HepG2 (cell line): Measurements from ENCODE around the gene MIB1. TPM values are rescaled to one million over a fixed set of nuclear protein-coding genes. Genes with fewer than 3 reads are reported as not detected.
A peak's percentile ranks its signal among the peaks of the same experiment; 100 is the strongest.

ENCODE experiments used
- ARHGAP35 ChIP-seq: sonication (generic); formaldehyde crosslinking; IDR thresholded peaks from 2 replicates; pipeline ENCODE4 v1.9.0; 2022; ENCODE audit warnings: mild to moderate bottlenecking, inconsistent platforms, moderate library complexity, missing genetic modification reagents, borderline replicate concordance
- CBX2 ChIP-seq, 2 experiments: fragments of 200-600 bp in 1 of 2; sonication (generic); formaldehyde crosslinking in 1 of 2; IDR thresholded peaks; 2 replicates each; pipeline versions ENCODE4 v1.7.0 to v1.8.1; 2018 to 2022; ENCODE audit warnings: low read depth in 2 of 2, low read length in 1 of 2, mild to moderate bottlenecking in 1 of 2, missing genetic modification reagents in 1 of 2
- DR1 ChIP-seq: sonication (generic); formaldehyde crosslinking; IDR thresholded peaks from 2 replicates; pipeline ENCODE4 v1.8.0; 2021; ENCODE audit warnings: mild to moderate bottlenecking, missing genetic modification reagents, inconsistent platforms
- GABPB1 ChIP-seq: IDR thresholded peaks from 2 replicates; pipeline ENCODE4 v1.6.1; 2016; ENCODE audit warnings: mild to moderate bottlenecking, missing genetic modification reagents, moderate library complexity, missing compliant biosample characterization
- GTF2F1 ChIP-seq: fragments of 150-350 bp; IDR thresholded peaks from 2 replicates; pipeline ENCODE4 v1.6.1; 2014; ENCODE audit warnings: low read length
- HOXA3 ChIP-seq: sonication (generic); formaldehyde crosslinking; IDR thresholded peaks from 2 replicates; pipeline ENCODE4 v1.5.0; 2020; ENCODE audit warnings: missing genetic modification reagents
- JUNB ChIP-seq: sonication (generic); formaldehyde crosslinking; IDR thresholded peaks from 2 replicates; pipeline ENCODE4 v1.8.0; 2022; ENCODE audit warnings: missing genetic modification reagents, mild to moderate bottlenecking, borderline replicate concordance
- KDM1A ChIP-seq: IDR thresholded peaks from 2 replicates; pipeline ENCODE4 v1.6.1; 2016; ENCODE audit warnings: missing compliant biosample characterization
- MAF1 ChIP-seq: sonication (generic); formaldehyde crosslinking; IDR thresholded peaks from 2 replicates; pipeline ENCODE4 v1.5.0; 2020; ENCODE audit warnings: missing genetic modification reagents, borderline replicate concordance
- MAFG ChIP-seq: sonication (generic); formaldehyde crosslinking; IDR thresholded peaks from 2 replicates; pipeline ENCODE4 v1.5.1; 2020; ENCODE audit warnings: mild to moderate bottlenecking, missing genetic modification reagents
- MTA1 ChIP-seq: sonication (generic); formaldehyde crosslinking; IDR thresholded peaks from 2 replicates; pipeline ENCODE4 v1.4.0; 2020; ENCODE audit warnings: missing genetic modification reagents, mild to moderate bottlenecking, borderline replicate concordance
- NFYB ChIP-seq: sonication (generic); formaldehyde crosslinking; IDR thresholded peaks from 2 replicates; pipeline ENCODE4 v1.4.0; 2020; ENCODE audit warnings: missing genetic modification reagents
- PATZ1 ChIP-seq: sonication (generic); formaldehyde crosslinking; IDR thresholded peaks from 2 replicates; pipeline ENCODE4 v1.4.0; 2020; ENCODE audit warnings: missing genetic modification reagents
- PAX8 ChIP-seq: sonication (generic); formaldehyde crosslinking; IDR thresholded peaks from 2 replicates; pipeline ENCODE4 v1.8.0; 2022; ENCODE audit warnings: mild to moderate bottlenecking, missing genetic modification reagents, borderline replicate concordance
- SMAD1 ChIP-seq: sonication (generic); formaldehyde crosslinking; IDR thresholded peaks from 2 replicates; pipeline ENCODE4 v1.4.0; 2020; ENCODE audit warnings: missing genetic modification reagents, low read depth, mild to moderate bottlenecking, borderline replicate concordance
- SNAI1 ChIP-seq: sonication (generic); formaldehyde crosslinking; IDR thresholded peaks from 2 replicates; pipeline ENCODE4 v1.5.0; 2020; ENCODE audit warnings: mild to moderate bottlenecking, missing genetic modification reagents, borderline replicate concordance
- SOX5 ChIP-seq: IDR thresholded peaks from 2 replicates; pipeline ENCODE4 v1.6.1; 2016; ENCODE audit warnings: borderline replicate concordance
- TEAD2 ChIP-seq: sonication (generic); formaldehyde crosslinking; IDR thresholded peaks from 2 replicates; pipeline ENCODE4 v1.9.0; 2021; ENCODE audit warnings: missing genetic modification reagents
- ZNF549 ChIP-seq: sonication (generic); formaldehyde crosslinking; IDR thresholded peaks from 2 replicates; pipeline ENCODE4 v1.5.0; 2020; ENCODE audit warnings: missing genetic modification reagents
- ZNF562 ChIP-seq: sonication (generic); formaldehyde crosslinking; IDR thresholded peaks from 2 replicates; pipeline ENCODE4 v1.8.0; 2022; ENCODE audit warnings: missing genetic modification reagents, borderline replicate concordance
- ZNF605 ChIP-seq: sonication (generic); formaldehyde crosslinking; IDR thresholded peaks from 2 replicates; pipeline ENCODE4 v1.8.0; 2022; ENCODE audit warnings: mild to moderate bottlenecking, missing genetic modification reagents
- ZNF761 ChIP-seq: sonication (generic); formaldehyde crosslinking; conservative IDR thresholded peaks from 2 replicates; pipeline ENCODE4 v1.4.0; 2020; ENCODE audit warnings: mild to moderate bottlenecking, missing genetic modification reagents
- ZNF776 ChIP-seq: sonication (generic); formaldehyde crosslinking; IDR thresholded peaks from 2 replicates; pipeline ENCODE4 v1.4.0; 2020; ENCODE audit warnings: mild to moderate bottlenecking, missing genetic modification reagents
- ZNF841 ChIP-seq: sonication (generic); formaldehyde crosslinking; IDR thresholded peaks from 2 replicates; pipeline ENCODE4 v1.8.1; 2023; ENCODE audit warnings: missing genetic modification reagents, borderline replicate concordance
- polyA plus RNA-seq, 8 experiments: library from polyadenylated mRNA; depleted of rRNA in 3 of 8; stranded (reverse) in 7 of 8; unstranded in 1 of 8; fragments of >200 nt; fragmentation: Illumina TruSeq in 4 of 8; extraction: Trizol in 4 of 8; gene quantifications; 2 replicates each; pipeline versions ENCODE4 v1.2.1 to v1.2.3, GENCODE V29; 2011 to 2016; ENCODE audit warnings: low read depth in 4 of 8, missing spikeins in 1 of 8, mixed read lengths in 1 of 8; ENCODE audit not compliant: insufficient read depth in 1 of 8
- total RNA-seq, 5 experiments: library from RNA; depleted of rRNA; stranded (reverse); fragments of >200 nt; fragmentation: Illumina TruSeq; extraction: Trizol; gene quantifications; 2 replicates each; pipeline ENCODE4 v1.2.3, GENCODE V29; 2016; ENCODE audit warnings: low read depth in 1 of 5
- TF ChIP-seq, protein P1 (sequence below): sonication (generic); formaldehyde crosslinking; IDR thresholded peaks from 2 replicates; pipeline ENCODE4 v1.4.0; 2020; ENCODE audit warnings: mild to moderate bottlenecking, missing genetic modification reagents
- TF ChIP-seq, protein P2 (sequence below): sonication (generic); formaldehyde crosslinking; IDR thresholded peaks from 2 replicates; pipeline ENCODE4 v1.4.0; 2020; ENCODE audit warnings: missing genetic modification reagents

MIB1 gene
- total and polyA plus RNA-seq, 2 of the 13 experiments (the other 11 are each of a cell fraction or from before 2014, with no cell fraction given): 12.0 to 47.0 TPM

DNA sequence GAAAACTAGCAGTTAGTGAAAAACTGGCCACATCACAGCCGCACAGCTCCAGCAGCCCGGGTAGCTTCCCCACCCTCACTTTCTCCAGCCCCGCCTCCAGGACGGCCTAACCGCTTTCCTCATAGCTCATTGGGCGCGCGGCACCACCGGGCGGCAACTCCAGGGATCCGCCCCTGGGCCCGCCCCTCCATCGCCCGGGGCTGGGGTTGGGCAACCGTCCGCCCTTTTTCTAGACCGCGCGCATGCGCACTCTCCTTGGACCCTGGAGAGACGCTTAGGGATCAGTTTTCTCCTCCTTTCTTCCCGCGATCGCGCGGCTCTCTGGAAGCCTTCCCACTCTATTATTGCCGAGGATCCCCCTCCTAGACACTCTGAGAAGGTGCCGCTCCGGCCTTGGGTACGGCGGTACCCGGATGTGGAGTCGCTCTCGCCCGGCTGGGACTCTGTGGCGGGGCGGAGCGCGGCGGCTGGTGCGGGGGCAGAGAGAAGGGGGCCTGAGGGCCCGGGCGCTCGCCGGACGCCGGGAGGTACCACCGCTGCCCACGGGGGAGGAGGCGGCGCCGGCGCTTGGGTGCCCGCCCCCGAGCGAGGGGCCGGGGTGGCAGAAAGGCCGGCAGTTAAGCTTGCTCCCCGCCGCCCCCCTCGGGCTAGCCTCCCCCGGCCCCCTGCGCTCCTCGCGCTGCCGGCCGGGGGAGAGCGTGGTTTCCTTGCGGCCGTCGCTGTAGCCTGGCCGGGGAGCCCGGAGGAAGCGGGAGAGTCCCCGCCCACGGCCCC lies at the start of gene MIB1 (continued):
- TF ChIP-seq, protein P1, sequence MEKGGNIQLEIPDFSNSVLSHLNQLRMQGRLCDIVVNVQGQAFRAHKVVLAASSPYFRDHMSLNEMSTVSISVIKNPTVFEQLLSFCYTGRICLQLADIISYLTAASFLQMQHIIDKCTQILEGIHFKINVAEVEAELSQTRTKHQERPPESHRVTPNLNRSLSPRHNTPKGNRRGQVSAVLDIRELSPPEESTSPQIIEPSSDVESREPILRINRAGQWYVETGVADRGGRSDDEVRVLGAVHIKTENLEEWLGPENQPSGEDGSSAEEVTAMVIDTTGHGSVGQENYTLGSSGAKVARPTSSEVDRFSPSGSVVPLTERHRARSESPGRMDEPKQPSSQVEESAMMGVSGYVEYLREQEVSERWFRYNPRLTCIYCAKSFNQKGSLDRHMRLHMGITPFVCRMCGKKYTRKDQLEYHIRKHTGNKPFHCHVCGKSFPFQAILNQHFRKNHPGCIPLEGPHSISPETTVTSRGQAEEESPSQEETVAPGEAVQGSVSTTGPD (CRISPR knock-in tag): no peak
- TF ChIP-seq NFYB (CRISPR knock-in tag) (peak; percentile 72), JUNB (CRISPR knock-in tag) (no peak), ZNF605 (CRISPR knock-in tag) (peak; percentile 24; the same call in 1 of the 2 replicates), SMAD1 (CRISPR knock-in tag) (0 out of 2 replicates have a peak, but pooled peaks have one; percentile 29), SNAI1 (CRISPR knock-in tag) (no peak), SOX5 (CRISPR knock-in tag) (peak; percentile 8; the same call in 1 of the 2 replicates), GABPB1 (CRISPR knock-in tag) (peak; percentile 75), KDM1A (CRISPR knock-in tag) (no peak), ZNF776 (CRISPR knock-in tag) (no peak), CBX2 (IDR thresholded peaks at IDR 0.05; ENCODE audit: low read depth, low read length) (no peak), CBX2 (CRISPR knock-in tag; IDR thresholded peaks at IDR 0.05; ENCODE audit: low read depth) (no peak), ARHGAP35 (CRISPR knock-in tag) (no peak), MAF1 (CRISPR knock-in tag) (no peak), GTF2F1 (no peak), ZNF562 (CRISPR knock-in tag) (no peak), MAFG (CRISPR knock-in tag) (no peak), ZNF761 (CRISPR knock-in tag) (0 out of 2 replicates have a peak, but pooled peaks have one; percentile 50), MTA1 (CRISPR knock-in tag) (no peak), ZNF549 (CRISPR knock-in tag) (no peak), HOXA3 (CRISPR knock-in tag) (peak; percentile 31; the same call in 1 of the 2 replicates), ZNF841 (CRISPR knock-in tag) (0 out of 2 replicates have a peak, but pooled peaks have one; percentile 50), PATZ1 (CRISPR knock-in tag) (peak; percentile 70), DR1 (CRISPR knock-in tag) (peak; percentile 64), TEAD2 (CRISPR knock-in tag) (no peak), PAX8 (no peak)
- TF ChIP-seq, protein P2, sequence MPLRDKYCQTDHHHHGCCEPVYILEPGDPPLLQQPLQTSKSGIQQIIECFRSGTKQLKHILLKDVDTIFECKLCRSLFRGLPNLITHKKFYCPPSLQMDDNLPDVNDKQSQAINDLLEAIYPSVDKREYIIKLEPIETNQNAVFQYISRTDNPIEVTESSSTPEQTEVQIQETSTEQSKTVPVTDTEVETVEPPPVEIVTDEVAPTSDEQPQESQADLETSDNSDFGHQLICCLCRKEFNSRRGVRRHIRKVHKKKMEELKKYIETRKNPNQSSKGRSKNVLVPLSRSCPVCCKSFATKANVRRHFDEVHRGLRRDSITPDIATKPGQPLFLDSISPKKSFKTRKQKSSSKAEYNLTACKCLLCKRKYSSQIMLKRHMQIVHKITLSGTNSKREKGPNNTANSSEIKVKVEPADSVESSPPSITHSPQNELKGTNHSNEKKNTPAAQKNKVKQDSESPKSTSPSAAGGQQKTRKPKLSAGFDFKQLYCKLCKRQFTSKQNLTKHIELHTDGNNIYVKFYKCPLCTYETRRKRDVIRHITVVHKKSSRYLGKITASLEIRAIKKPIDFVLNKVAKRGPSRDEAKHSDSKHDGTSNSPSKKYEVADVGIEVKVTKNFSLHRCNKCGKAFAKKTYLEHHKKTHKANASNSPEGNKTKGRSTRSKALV (CRISPR knock-in tag): no peak
